PC-9 (cell line): Measurements from ENCODE around the gene STARD13. TPM values are rescaled to one million over a fixed set of nuclear protein-coding genes. Genes with fewer than 3 reads are reported as not detected.
"Not testable (repeated sequence)": the region's sequence is repeated elsewhere in the genome, so short reads cannot be mapped to it uniquely, and the experiment has no call there.

ENCODE experiments used
- BruUV-seq: library from RNA; stranded (reverse); fragments of 400-500 nt; replicated peaks from 2 replicates; lab custom pipeline; 2021; lab: Mats Ljungman, UMichigan
- CTCF ChIA-PET: fragments of 300-600 bp; sonication (Branson Sonifier 250); formaldehyde crosslinking; loops from one replicate; lab custom pipeline; 2022; ENCODE audit warnings: antibody characterized with exemption; lab: Charles Lee
- POLR2A ChIA-PET: fragments of 300-600 bp; sonication (Branson Sonifier 250); formaldehyde crosslinking; loops from one replicate; lab custom pipeline; 2022; ENCODE audit warnings: antibody characterized with exemption; ENCODE audit not compliant: unreplicated experiment; lab: Charles Lee
- DNase-seq, 2 experiments: peaks; one replicate each; pipeline versions ENCODE4 v3.0.0 to v3.0.0-alpha.2; 2015 to 2022; ENCODE audit warnings: mixed read lengths in 1 of 2
- H2AFZ ChIP-seq: fragments of 200-600 bp; sonication (generic); 2 replicates; pipeline ENCODE4 v1.8.1; 2017; ENCODE audit warnings: antibody characterized with exemption
- H3F3A ChIP-seq: fragments of 200-600 bp; sonication (generic); 2 replicates; pipeline ENCODE4 v1.8.1; 2017; ENCODE audit warnings: antibody characterized with exemption, mild to moderate bottlenecking, low read depth; ENCODE audit not compliant: insufficient read depth
- H3K27ac ChIP-seq: fragments of 200-600 bp; sonication (generic); 2 replicates; pipeline ENCODE4 v1.6.1; 2016; ENCODE audit warnings: mixed run types
- H3K27me3 ChIP-seq: fragments of 200-600 bp; sonication (generic); 2 replicates; pipeline ENCODE4 v1.6.1; 2016; ENCODE audit warnings: low read depth, mixed run types; ENCODE audit not compliant: insufficient read depth
- H3K36me3 ChIP-seq: fragments of 200-600 bp; sonication (generic); 2 replicates; pipeline ENCODE4 v1.6.1; 2016; ENCODE audit warnings: low read depth, mixed run types
- H3K4me1 ChIP-seq: fragments of 200-600 bp; sonication (generic); replicated peaks from 2 replicates; pipeline ENCODE4 v1.6.1; 2016; ENCODE audit warnings: mixed run types; ENCODE audit not compliant: insufficient read depth
- H3K4me2 ChIP-seq: fragments of 200-600 bp; sonication (generic); 2 replicates; pipeline ENCODE4 v1.6.1; 2017; ENCODE audit warnings: mixed run types
- H3K4me3 ChIP-seq: fragments of 200-600 bp; sonication (generic); 2 replicates; pipeline ENCODE4 v1.6.1; 2016; ENCODE audit warnings: mixed run types
- H3K79me2 ChIP-seq: fragments of 200-600 bp; sonication (generic); 2 replicates; pipeline ENCODE4 v1.6.1; 2017; ENCODE audit warnings: low read depth, mixed run types
- H3K9me2 ChIP-seq: fragments of 200-600 bp; sonication (generic); 2 replicates; pipeline ENCODE4 v1.8.1; 2017; ENCODE audit warnings: mild to moderate bottlenecking; ENCODE audit not compliant: insufficient read depth
- H3K9me3 ChIP-seq: fragments of 200-600 bp; sonication (generic); 2 replicates; pipeline ENCODE4 v1.8.1; 2016; ENCODE audit warnings: low read depth; ENCODE audit not compliant: insufficient read depth
- H4K20me1 ChIP-seq: fragments of 200-600 bp; sonication (generic); 2 replicates; pipeline ENCODE4 v1.8.1; 2017; ENCODE audit not compliant: insufficient read depth
- EZH2 ChIP-seq: fragments of 200-600 bp; sonication (generic); IDR thresholded peaks from 2 replicates; pipeline ENCODE4 v1.8.0; 2017; ENCODE audit warnings: antibody characterized with exemption, low read depth
- intact Hi-C: fragments of 100-400 bp; cut with micrococcal nuclease; formaldehyde crosslinking; loops from one replicate; pipeline ENCODE4 v1.10.0; 2022; ENCODE audit not compliant: unreplicated experiment
- total RNA-seq: library from RNA; stranded (reverse); gene quantifications from 2 replicates; pipeline ENCODE4 v1.2.3, GENCODE V29; 2021
- TF ChIP-seq, protein P1 (sequence below): fragments of 200-600 bp; sonication (generic); conservative IDR thresholded peaks from 2 replicates; pipeline ENCODE4 v1.6.1; 2017; ENCODE audit warnings: mixed run types, antibody characterized with exemption, mild to moderate bottlenecking, moderate library complexity

Gene STARD13
- total RNA-seq, 1 experiment from 2014 or later, result 19.6 TPM

DNA sequence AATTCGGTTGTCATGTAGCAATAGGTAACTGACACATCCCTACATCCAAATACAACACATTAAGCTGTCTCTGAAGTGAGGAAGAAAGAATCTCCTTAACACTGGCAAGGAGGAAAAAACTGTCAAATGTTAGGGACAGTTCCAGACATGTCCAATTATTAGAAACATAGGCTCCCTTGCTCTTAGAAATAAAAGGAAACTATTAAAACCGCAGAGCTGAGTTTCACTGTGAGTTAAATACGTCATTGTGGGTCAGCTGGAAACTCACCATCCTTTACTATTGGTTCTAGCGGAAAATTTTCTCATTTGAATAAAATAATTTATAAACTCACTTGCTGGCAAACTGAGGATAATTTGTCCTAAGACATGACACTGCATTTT, 40.7 kb downstream of the STARD13 start:
- Histone ChIP-seq H3K4me1 (peaks cover 8% of the 10 kb centered on the region), H3K4me3 (no peak overlapping the region), H3K9me2 (no peaks in the 10 kb centered on the region; the same call in 1 of the 2 replicates), H3K9me3 (0 out of 2 replicates have a peak, but pooled peaks cover 9% of the 10 kb centered on the region), H3K4me2 (no peak overlapping the region), H2AFZ (no peak overlapping the region), H3K27me3 (no peaks in the 10 kb centered on the region), H3F3A (no peaks in the 10 kb centered on the region), H4K20me1 (0 out of 2 replicates have a peak, but pooled peaks cover 5% of the 10 kb centered on the region), H3K27ac (no peak overlapping the region), H3K79me2 (peaks cover 20% of the 10 kb centered on the region), H3K36me3 (peaks cover 6% of the 10 kb centered on the region; the same call in 1 of the 2 replicates)
- no TSS peak for BruUV-seq
- TF ChIP-seq EZH2, result no peak
- no peak for DNase-seq
- intact Hi-C loops, result no loop called here
- POLR2A ChIA-PET, result no interaction called here
- CTCF ChIA-PET, result no interaction called here

DNA sequence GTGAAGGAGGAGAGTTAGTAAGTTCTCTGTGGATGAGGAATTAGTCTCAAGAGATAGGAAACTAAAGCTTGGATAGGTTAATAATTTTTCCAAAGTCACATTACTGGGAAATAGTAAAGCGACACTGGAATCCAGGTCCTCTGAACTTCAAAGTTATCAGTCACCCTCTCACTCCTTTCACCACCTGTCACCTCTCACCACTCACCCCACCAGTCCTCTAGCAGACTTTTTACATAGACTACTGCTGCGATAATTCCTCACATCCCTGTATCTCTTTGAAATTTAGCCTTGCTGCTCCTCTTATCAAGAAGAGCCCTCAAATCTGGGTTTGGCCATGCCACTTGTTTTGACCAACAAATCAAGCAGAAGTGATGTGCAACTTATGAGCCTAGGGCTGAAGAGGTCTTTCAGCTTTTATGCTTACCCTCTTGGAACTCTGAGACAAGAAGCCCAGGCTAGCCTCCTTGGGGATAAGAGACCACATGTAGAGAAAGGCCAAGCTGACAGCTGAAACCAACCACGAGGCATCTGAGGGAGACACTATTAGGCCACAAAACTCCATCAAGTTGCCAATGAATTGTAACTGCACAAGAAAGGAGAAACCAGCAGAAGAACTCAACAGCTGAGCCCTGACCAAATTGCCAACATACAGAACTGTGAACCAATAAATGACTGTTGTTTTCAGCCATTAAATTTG, 41.2 kb downstream of the STARD13 start:
- no peak overlapping the region for H3K4me2 ChIP-seq
- no peaks in the 10 kb centered on the region for H3K27me3 ChIP-seq
- 0 out of 2 replicates have a peak, but pooled peaks cover 13% of the 10 kb centered on the region for H3K9me3 ChIP-seq
- ChIA-PET CTCF (no interaction called here), POLR2A (no interaction called here)
- H3K79me2 ChIP-seq, result peaks cover 16% of the 10 kb centered on the region
- H3K36me3 ChIP-seq, result peaks cover 6% of the 10 kb centered on the region; the same call in 1 of the 2 replicates
- H3F3A ChIP-seq, result no peaks in the 10 kb centered on the region
- no peak overlapping the region for H3K27ac ChIP-seq
- no peak for DNase-seq
- H3K4me1 ChIP-seq, result peaks cover 7% of the 10 kb centered on the region
- no peak overlapping the region for H3K4me3 ChIP-seq
- BruUV-seq, result no TSS peak
- H4K20me1 ChIP-seq, result 0 out of 2 replicates have a peak, but pooled peaks cover 5% of the 10 kb centered on the region
- intact Hi-C loops, result no loop called here
- H2AFZ ChIP-seq, result no peak overlapping the region
- no peak for TF ChIP-seq EZH2
- TF ChIP-seq, protein P1, sequence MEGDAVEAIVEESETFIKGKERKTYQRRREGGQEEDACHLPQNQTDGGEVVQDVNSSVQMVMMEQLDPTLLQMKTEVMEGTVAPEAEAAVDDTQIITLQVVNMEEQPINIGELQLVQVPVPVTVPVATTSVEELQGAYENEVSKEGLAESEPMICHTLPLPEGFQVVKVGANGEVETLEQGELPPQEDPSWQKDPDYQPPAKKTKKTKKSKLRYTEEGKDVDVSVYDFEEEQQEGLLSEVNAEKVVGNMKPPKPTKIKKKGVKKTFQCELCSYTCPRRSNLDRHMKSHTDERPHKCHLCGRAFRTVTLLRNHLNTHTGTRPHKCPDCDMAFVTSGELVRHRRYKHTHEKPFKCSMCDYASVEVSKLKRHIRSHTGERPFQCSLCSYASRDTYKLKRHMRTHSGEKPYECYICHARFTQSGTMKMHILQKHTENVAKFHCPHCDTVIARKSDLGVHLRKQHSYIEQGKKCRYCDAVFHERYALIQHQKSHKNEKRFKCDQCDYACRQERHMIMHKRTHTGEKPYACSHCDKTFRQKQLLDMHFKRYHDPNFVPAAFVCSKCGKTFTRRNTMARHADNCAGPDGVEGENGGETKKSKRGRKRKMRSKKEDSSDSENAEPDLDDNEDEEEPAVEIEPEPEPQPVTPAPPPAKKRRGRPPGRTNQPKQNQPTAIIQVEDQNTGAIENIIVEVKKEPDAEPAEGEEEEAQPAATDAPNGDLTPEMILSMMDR, result no peak
- H3K9me2 ChIP-seq, result no peaks in the 10 kb centered on the region; the same call in 1 of the 2 replicates

DNA sequence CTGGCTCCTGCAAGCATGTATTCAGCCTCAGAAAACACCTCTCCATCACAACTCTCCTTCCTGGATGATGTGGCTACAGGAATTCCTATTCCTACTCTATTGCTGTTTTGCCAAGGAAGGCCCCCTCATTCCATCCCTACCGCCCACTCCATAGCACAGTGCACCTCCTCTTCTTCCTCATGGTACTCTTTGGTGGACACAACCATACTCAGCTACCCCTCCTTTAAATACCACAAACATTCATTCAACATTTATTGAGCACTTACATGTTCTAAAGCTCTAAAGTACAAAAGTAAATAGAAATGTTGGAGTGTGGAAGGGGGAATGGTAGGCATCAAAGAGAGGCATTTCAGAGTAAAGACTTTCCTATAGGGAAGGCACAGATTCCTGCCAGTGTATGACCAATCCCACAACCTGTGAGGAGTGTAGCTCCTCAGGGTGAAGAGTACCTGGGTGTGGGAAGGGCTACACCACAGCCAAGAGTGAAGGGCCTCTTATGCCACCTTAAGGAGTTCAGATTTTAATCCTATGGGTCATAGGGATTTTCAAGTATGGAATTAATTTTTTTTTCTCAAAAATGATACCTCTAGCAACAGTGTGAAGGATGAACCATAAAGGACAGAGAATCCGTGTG, 42.5 kb downstream of the STARD13 start:
- DNase-seq, result no peak
- intact Hi-C loops, result no loop called here
- H3K9me3 ChIP-seq, result 0 out of 2 replicates have a peak, but pooled peaks cover 13% of the 10 kb centered on the region
- H3K27me3 ChIP-seq, result no peaks in the 10 kb centered on the region
- no peak overlapping the region for H3K4me3 ChIP-seq
- ChIA-PET POLR2A (no interaction called here), CTCF (no interaction called here)
- H3K4me2 ChIP-seq, result no peak overlapping the region
- H3K4me1 ChIP-seq, result no peaks in the 10 kb centered on the region
- no peak overlapping the region for H3K27ac ChIP-seq
- H2AFZ ChIP-seq, result no peak overlapping the region
- TF ChIP-seq EZH2, result no peak
- TF ChIP-seq, protein P1, result no peak
- H3K79me2 ChIP-seq, result 0 out of 2 replicates have a peak, but pooled peaks cover 5% of the 10 kb centered on the region
- H3K36me3 ChIP-seq, result peaks cover 9% of the 10 kb centered on the region; the same call in 1 of the 2 replicates
- no peaks in the 10 kb centered on the region; the same call in 1 of the 2 replicates for H3K9me2 ChIP-seq
- no peaks in the 10 kb centered on the region for H3F3A ChIP-seq
- H4K20me1 ChIP-seq, result 0 out of 2 replicates have a peak, but pooled peaks cover 5% of the 10 kb centered on the region
- BruUV-seq, result no TSS peak

DNA sequence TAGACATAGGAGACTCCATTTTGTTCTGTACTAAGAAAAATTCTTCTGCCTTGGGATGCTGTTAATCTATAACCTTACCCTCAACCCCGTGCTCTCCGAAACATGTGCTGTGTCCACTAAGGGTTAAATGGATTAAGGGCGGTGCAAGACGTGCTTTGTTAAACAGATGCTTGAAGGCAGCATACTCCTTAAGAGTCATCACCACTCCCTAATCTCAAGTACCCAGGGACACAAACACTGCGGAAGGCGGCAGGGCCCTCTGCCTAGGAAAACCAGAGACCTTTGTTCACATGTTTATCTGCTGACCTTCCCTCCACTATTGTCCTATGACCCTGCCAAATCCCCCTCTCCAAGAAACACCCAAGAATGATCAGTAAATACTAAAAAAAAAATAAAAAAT, 43.2 kb downstream of the STARD13 start:
- H3K4me3 ChIP-seq, CTCF ChIA-PET: not testable (repeated sequence)

More for the DNA sequence above, 43.2 kb downstream of the STARD13 start:
- Histone ChIP-seq H3K9me3 (0 out of 2 replicates have a peak, but pooled peaks cover 13% of the 10 kb centered on the region), H3K36me3 (peaks cover 11% of the 10 kb centered on the region; the same call in 1 of the 2 replicates)
- H3K79me2 ChIP-seq, DNase-seq, H3K27me3 ChIP-seq, H3F3A ChIP-seq, H3K27ac ChIP-seq, POLR2A ChIA-PET, H4K20me1 ChIP-seq, BruUV-seq, intact Hi-C loops, H2AFZ ChIP-seq, H3K9me2 ChIP-seq, H3K4me1 ChIP-seq, H3K4me2 ChIP-seq: not testable (repeated sequence)
